NCI-H69 (cell line): ENCODE results near the gene SOX9.
A peak's percentile ranks its signal among the peaks of the same experiment; 100 is the strongest.

Experiments
- DNase-seq: peaks from one replicate; lab custom pipeline; 2025; lab: John Stamatoyannopoulos, UW

Gene SOX9

DNA sequence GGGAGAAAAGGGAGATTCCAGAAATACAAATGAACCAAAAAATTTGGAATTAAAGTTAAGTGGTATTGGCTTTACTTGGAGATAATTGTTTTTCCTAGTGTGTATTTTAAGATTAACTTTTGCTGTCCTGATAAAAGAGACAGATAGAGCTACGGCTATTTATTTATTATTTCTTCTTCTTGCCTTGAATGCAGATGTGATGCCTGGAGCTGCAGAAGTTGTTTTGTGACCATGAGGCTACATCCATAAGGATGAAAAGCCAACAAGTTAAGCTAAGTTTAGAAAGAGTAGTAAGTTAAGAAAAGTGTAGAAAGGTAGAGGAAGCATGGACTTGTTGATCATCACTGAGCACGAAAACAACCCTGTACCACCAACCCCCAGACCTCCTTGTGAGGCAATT lies 41.7 kb downstream of the SOX9 start:
- no peak for DNase-seq

DNA sequence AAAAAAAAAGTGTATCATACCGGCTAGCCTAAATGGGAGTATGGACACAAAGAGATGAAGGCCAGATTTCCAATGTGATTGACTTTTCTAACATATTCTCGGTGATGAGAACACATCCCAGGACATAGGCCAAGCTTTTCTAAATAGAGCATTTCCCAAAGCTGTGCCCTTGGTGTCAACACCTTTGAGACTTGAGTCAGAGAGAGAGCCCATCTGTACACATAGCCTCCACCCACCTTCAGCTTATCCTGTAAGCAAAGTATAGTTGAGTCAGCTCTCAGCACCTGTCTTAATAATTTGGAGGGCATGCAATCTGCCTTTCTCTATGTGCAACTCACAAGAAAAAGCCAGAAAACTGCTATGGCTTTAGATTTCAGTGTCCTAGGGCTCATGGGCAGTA lies 42.7 kb downstream of the SOX9 start:
- DNase-seq = no peak

DNA sequence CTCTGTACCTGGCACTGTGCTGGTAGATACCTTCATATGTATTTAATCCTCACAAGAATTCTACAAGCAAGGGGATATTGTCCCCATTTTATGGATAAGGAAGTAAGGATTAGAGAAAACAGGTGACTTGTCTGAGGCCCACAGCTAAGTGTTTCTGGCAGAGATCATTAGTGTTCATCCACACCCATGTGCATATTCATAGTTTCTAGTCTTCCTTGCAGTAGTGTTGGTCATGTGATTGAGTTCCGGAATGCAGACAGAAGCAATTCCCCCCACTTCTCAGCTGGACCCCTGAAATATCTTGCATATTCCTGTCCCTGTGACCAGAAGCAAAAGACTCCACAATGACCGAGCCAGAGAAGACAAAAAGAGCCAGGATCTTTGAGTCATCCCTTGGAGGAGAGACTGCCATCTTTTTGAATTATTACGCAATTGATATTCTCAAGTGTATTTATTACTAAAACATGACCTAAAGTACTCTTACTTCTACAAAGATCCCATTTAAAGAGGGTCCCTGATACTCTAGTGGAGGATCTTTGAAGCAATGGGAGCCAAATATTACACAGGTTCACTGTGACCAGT lies 43.4 kb downstream of the SOX9 start:
- DNase-seq = no peak

DNA sequence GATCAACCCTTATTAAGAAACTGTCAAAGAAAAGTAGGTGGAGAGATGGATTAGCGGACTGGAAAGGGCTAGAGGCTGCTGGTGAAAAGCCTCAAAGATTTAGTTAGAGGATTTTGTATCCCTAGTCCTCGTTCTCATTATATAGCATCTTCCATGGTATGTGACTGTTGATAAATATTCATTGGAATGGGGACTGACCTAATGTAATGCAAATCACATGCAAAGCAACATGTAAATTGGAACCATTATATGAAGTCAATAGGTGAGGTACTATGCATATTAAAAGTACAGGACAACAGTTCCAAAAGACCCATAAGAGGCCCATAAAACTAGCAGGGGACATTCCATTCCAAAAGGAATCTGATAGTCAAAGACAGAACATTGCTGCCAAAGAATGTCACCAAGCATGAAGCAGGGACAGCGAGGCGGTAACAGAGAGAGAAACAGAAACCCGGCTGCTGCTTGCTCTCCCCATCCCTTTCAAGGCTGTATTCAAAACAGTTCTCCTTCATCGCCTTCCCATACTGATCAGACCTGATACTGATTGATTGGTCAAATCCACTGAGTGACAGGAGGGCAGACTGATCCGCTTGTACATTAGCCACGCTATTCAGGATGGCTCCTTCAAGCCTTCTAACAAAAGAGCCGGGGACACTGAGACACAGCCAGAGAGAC lies 44.5 kb downstream of the SOX9 start:
- no peak for DNase-seq

DNA sequence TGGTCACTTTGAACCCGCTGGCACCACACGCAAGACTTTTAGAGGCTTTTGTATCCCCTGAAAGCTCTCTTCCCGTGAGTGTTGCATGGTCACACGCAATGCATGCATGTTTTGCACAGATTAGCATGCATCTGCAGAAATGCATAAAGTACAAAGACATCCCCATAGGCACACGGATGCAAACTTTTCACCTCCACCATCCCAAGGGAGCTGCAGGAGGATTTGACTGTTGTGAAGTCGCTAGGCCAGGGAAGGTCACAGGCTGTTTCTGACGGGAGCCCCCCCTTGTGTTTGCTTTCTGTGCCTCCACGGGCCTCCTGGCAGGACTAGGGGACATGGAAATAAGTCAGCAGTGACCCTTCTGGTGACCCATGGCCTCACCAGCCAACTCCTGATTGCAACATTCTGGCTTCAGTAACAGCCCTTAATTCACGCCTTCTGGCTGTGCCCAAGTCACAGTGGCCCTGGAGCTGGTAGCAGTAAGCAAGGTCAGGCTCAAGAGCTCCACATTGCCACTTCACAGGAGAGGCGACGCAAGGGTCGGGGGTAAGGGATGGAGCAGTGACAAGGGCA lies 45.1 kb downstream of the SOX9 start:
- DNase-seq = no peak

DNA sequence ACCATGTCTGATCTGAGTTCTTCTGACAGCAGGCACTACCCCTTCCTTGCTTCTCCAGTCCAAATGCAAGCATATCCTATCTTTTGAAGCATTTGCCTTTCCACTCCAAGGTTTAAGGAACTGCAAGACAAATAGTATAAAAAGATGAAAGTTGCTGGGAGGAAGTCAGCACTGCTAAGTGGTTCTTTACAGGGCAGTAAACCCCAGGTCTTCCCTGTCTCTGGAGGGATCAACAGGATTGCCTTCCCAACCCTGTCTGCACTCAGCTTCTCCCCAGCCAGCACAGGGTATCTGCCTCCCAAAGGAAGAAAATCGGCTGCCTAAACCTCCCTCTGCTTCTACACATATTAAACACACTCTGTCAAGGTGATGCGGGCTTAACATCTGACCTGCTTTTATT lies 46.8 kb downstream of the SOX9 start:
- DNase-seq = no peak

DNA sequence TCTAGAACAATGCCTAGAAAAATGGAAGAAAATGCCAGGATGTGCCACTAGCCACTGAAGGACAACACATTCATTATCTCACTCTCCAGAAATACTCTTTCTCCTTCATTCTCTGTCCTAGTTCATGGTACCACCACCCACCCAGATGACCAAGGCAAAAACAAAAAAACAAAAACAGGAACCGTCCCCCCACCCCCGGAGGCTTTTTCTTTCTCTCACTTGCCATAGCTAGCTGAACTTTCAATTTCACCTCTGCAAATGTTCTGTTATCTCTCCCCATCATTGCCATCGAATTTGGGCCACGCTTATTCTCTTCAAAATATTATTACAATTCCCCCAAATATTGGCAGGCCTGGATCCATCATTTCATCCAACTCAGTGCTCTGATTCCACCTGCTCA lies 49.0 kb downstream of the SOX9 start:
- DNase-seq = no peak

DNA sequence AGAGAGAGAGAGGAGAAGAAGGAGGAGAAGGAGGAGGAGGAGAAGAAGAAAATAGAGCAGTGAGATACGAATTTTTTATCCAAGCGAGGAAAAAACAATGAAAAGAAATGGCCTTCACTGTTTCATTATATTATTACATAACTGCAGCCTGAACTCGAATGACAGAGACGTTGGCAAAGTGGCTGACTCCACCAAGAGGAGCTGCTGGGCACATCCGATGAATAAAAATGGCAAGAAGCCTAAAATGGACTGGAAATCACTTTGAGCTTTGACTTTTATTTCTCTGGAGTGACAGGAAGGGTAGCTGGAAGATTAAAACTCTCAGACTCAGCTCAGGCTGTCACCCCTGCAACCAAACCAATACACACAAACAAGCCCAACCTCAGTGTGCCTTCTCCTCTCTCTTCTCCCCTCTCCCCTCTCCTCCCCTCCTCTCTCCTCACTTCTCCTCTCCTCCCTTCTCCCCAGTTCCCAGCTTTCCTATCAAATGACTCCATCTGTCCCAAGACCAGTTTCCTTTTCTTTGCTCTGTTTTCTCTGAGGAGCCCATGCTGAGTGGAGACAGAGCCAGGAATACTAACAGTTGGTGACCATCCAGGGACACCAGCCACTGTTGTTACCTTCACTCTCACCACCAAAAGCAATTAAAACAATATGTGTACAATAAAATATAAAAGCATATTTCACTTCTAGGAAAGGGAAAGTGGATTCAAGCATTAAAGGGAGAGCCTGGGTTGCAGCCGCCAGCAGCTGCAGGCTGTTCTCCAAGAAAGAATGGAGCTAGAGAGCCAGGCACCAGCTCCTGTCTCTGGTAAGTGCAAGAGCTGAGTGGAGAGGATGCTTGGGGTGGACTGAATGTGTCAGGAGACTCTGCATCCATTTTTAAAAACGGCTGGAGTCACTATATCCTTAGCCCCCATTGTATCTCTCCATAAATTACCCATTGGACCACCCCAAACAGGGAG lies 51.2 kb downstream of the SOX9 start:
- DNase-seq = peak; percentile 88

DNA sequence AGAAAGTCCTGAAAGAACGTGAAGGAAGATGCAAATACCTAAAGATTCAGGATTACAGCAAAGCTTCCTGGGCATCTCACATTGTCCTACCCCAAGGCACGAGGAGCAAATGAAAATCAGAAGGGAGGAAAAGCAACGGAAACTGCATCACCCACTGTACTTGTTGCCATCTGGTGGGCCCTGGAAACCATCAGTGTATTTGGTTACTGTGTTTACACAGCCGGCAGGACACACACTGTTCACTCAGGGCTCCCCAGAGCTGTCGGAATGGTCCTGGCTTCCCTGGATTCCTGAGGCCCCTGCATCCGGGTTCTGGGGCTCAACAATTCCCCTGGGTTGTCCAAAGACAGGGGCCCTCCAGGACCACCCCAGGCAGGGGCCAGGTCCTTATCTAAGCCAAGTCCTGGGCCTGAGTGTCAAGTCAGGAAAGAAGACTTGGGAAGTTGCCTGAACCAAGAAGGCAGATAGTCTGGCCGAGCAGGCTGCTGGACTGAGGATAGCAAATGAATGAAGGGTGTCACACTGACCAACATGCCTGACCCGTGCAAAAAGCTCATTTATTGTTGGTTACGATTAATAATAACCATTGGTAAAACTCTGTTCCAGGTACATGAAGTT lies 52.8 kb downstream of the SOX9 start:
- peak; percentile 96 for DNase-seq

DNA sequence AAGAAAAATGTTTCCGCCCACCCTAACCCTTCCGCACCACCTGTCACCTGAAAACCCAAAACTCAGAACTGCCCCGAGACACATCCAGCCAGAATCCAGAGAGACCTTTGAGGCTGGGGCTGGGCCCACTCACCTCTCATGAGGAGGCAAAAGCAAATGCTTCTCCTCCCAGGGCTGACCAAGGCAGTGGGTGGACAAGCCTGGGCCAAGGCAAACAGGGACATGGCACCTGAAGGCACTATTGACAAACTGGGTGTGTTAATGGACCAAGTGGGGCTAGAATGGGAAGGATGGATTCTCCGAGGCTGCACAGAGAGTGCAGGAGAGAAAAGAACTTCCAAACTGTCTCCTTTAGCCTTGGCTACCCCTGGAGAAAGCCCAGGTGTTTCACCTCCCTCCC lies 54.4 kb downstream of the SOX9 start:
- DNase-seq = peak; percentile 71
